ENCODE results near the gene ANKRD34C.
"Not testable (repeated sequence)": the region's sequence is repeated elsewhere in the genome, so short reads cannot be mapped to it uniquely, and the experiment has no call there.

The ANKRD34C gene

DNA sequence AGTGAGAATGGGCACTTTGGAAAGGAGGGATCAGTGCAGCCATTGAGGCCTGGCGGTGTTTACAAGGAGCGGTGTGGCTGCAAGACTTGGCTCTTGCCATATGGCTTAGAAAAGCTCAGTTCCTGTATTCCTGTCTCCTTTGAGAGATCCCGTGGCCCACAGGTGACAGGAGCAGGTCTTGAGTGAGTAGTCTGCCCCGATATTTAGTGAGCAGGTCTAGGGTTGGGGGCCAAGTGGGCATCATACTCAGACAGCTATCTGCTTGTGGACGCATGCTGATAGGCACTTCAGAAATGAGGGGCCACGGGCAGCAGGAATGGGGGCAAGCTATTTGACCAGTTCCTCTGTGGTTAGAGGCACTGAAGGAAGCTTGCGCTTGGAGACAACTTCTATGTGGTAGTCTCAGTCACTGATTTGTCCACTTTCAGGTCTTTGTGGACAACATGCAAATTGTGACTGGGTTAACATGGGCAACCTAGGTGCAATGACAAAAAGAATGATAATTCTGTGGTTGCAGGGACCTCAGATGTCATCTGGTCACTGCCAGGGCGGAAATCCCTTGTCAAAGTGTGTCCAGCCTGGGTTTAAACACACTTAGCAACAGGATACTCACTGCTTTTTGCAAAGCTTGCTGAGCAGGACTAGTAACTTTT is 29.5 kb downstream of the ANKRD34C start:
- no peak for DNase-seq

GRCh38 chr15:79314186-79314585 is 31.7 kb downstream of the ANKRD34C start:
- DNase-seq: no peak

GRCh38 chr15:79314811-79315210 is 32.3 kb downstream of the ANKRD34C start:
- no peak for DNase-seq

DNA sequence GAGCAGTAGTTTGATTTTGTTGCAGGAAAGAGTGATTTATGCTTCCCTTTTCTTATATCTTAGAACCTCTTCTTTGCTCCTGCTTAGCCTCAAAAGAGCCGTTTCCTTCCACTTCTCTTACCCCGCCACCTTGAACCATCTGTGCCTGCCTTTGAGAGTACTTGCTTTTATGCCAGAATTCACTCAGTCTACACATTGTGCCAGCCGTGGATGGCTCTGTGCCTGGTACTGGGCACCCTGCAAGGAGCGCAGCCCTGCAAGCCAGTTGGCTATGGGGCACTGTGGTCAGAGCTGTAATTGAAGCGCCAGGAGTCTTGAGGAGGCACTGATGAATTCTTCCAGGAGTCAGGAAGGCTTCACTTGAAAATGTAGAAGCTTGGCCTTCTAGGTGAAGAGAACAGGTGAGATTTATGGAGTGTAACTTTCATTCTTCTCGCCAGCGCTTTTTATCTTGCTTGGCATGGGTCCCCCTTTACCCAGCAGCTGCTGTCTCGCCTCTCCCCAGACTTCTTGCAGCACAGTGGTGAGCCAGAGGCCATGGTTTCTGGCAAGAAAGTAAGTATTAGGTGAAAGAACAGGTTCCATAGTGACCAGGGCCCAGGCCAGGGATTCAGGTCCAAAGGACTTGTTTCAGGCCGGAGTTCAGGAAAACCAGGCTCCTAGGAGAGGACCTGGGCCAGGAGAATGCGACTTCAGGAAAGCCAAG is 33.3 kb downstream of the ANKRD34C start:
- DNase-seq: peak; percentile 39 to 78

DNA sequence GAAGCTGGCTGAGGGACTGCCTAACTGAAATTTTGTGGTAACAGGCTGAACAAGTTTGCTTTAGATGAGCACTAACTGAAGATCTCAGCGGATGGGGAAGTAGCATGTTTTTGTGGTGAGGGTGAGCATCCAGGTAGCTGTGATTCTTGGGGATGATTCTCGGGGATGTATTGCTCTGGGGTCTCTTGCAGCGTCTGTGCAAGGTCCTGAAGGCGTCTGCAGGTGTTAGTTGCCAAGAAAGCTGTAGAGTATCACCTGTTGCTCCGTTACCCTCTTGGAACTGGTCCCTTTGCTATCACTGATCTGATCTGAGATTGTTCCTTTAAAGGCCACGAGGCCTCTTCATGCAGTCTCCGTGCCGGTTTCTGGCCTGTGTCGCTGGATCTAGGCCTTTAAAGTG is 34.3 kb downstream of the ANKRD34C start:
- DNase-seq: no peak

DNA sequence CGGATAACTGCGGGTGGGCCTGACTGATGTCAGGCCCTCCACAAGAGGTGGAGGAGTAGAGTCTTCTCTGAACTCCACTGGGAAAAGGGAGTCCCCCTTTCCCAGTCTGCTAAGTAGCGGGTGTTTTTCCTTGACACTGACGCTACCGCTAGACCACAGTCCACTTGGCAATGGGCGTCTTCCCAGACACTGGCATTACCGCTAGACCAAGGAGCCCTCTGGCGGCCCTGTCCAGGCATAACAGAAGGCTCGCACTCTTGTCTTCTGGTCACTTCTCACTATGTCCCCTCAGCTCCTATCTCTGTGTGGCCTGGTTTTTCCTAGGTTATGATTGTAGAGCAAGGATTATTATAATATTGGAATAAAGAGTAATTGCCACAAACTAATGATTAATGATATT is 37.5 kb downstream of the ANKRD34C start:
- DNase-seq: not testable (repeated sequence)

GRCh38 chr15:79321876-79322275 is 39.4 kb downstream of the ANKRD34C start:
- DNase-seq: no peak

DNA sequence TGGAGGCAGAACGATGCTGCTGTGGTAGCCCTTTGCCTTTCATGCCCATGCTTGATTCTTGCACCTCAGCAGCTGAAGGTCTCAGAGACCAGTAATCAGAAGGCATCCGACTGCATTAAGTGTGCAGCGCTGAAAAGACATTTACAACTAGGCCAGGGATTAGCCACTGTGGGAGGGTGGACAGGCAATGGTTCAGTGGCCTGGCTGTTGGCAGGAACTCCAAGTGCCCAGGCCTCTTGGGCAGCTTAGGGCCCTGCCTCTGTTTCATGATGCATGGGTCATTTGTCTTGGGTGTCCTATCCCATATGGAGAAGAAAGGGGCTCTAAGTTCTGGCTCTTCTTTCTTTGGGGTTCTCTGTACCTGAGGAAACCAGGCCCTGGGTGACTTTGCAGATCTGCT is 39.8 kb downstream of the ANKRD34C start:
- no peak for DNase-seq

DNA sequence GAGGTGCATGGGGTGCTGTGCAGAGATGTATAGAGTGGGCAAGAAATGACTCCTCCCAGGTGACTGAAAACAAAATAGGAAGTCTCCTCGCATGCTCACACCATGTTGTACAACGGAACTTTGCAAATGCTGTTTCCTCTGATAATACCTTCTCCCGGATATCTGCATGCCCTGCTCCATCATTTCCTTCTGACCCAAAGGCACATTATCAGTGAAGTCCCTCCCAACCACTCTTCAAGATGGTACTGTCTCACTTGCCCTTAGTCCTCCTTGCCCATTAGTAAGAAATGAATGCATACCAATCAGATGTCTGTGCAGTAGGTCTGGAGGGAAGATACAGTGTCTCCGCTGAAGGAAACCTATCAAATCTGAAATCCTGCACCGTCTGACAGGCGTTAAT is 40.4 kb downstream of the ANKRD34C start:
- DNase-seq: no peak

- no peak for DNase-seq
Measured at GRCh38 chr15:79329171-79329611, 46.7 kb downstream of the ANKRD34C start.
